Astrocyte (in vitro differentiated cells and primary cell): Measurements from ENCODE around the gene MYO5B. TPM values are rescaled to one million over a fixed set of nuclear protein-coding genes. Genes with fewer than 3 reads are reported as not detected.

Experiments used
- DNase-seq: peaks from one replicate; pipeline ENCODE4 v3.0.0-alpha.2; 2010; ENCODE audit warnings: low read depth
- FAIRE-seq: peaks from 2 replicates; lab custom pipeline; 2011; peaks lifted over from hg19 to GRCh38; lab: Jason Lieb, UNC
- H2AFZ ChIP-seq: 2 replicates; pipeline ENCODE4 v1.6.0; 2012; ENCODE audit warnings: low read depth, low read length, inconsistent platforms
- H3K27ac ChIP-seq: 2 replicates; pipeline ENCODE4 v1.5.1; 2011; ENCODE audit warnings: low read depth, low read length, inconsistent platforms
- H3K27me3 ChIP-seq: 2 replicates; pipeline ENCODE4 v1.6.0; 2011; ENCODE audit warnings: low read length, inconsistent platforms; ENCODE audit not compliant: insufficient read depth
- H3K36me3 ChIP-seq: 2 replicates; pipeline ENCODE4 v1.5.1; 2011; ENCODE audit warnings: low read length, inconsistent platforms; ENCODE audit not compliant: insufficient read depth
- H3K4me1 ChIP-seq: 2 replicates; pipeline ENCODE4 v1.5.1; 2011; ENCODE audit warnings: low read length, inconsistent platforms; ENCODE audit not compliant: insufficient read depth
- H3K4me2 ChIP-seq: 2 replicates; pipeline ENCODE4 v1.6.0; 2012; ENCODE audit warnings: low read length, inconsistent platforms
- H3K4me3 ChIP-seq: 2 replicates; pipeline ENCODE4 v1.5.1; 2011; ENCODE audit warnings: low read depth, mild to moderate bottlenecking, low read length, inconsistent platforms; ENCODE audit not compliant: insufficient read depth
- H3K79me2 ChIP-seq: 2 replicates; pipeline ENCODE4 v1.6.0; 2012; ENCODE audit warnings: mild to moderate bottlenecking, low read length, inconsistent platforms; ENCODE audit not compliant: insufficient read depth
- H3K9ac ChIP-seq: 2 replicates; pipeline ENCODE4 v1.6.0; 2012; ENCODE audit warnings: mild to moderate bottlenecking, low read length, inconsistent platforms
- H3K9me3 ChIP-seq: 2 replicates; pipeline ENCODE4 v1.5.1; 2012; ENCODE audit warnings: low read depth, mild to moderate bottlenecking, low read length, inconsistent platforms; ENCODE audit not compliant: insufficient read depth
- H4K20me1 ChIP-seq: 2 replicates; pipeline ENCODE4 v1.6.0; 2012; ENCODE audit warnings: low read length, inconsistent platforms; ENCODE audit not compliant: insufficient read depth
- H3K27ac Mint-ChIP-seq: one replicate; pipeline ENCODE4 v1.8.0; 2021; ENCODE audit warnings: mild to moderate bottlenecking, mixed read lengths; ENCODE audit not compliant: unreplicated experiment
- H3K27me3 Mint-ChIP-seq: one replicate; pipeline ENCODE4 v1.8.0; 2021; ENCODE audit warnings: low read depth, mixed read lengths; ENCODE audit not compliant: unreplicated experiment
- H3K36me3 Mint-ChIP-seq: one replicate; pipeline ENCODE4 v1.8.0; 2021; ENCODE audit warnings: low read depth, mixed read lengths; ENCODE audit not compliant: unreplicated experiment
- H3K4me1 Mint-ChIP-seq: one replicate; pipeline ENCODE4 v1.8.0; 2021; ENCODE audit warnings: low read depth, mixed read lengths; ENCODE audit not compliant: unreplicated experiment
- H3K4me3 Mint-ChIP-seq: one replicate; pipeline ENCODE4 v1.8.0; 2021; ENCODE audit warnings: mild to moderate bottlenecking, moderate library complexity, mixed read lengths; ENCODE audit not compliant: unreplicated experiment
- H3K9me3 Mint-ChIP-seq: one replicate; pipeline ENCODE4 v1.8.0; 2021; ENCODE audit warnings: mild to moderate bottlenecking, mixed read lengths; ENCODE audit not compliant: unreplicated experiment
- CTCF ChIP-seq: IDR thresholded peaks from 2 replicates; pipeline ENCODE4 v1.5.1; 2011; ENCODE audit warnings: low read depth, mild to moderate bottlenecking, inconsistent platforms, low read length, moderate library complexity; ENCODE audit not compliant: insufficient read depth
- EZH2 ChIP-seq: IDR thresholded peaks from 2 replicates; pipeline ENCODE4 v1.6.1; 2012; ENCODE audit warnings: mild to moderate bottlenecking, low read length, inconsistent platforms; ENCODE audit not compliant: insufficient read depth
- total RNA-seq: library from RNA; stranded (reverse); gene quantifications from 2 replicates; pipeline ENCODE4 v1.2.1, GENCODE V29; 2021

Gene MYO5B
- total RNA-seq, 1 donor from 2014 or later, result 8.3 TPM

GRCh38 chr18:50104421-50104820 is 90.5 kb downstream of the MYO5B start:
- H3K9me3 Mint-ChIP-seq, result peaks cover 3% of the 10 kb centered on the region
- H3K4me1 Mint-ChIP-seq, result peaks cover 11% of the 10 kb centered on the region
- Histone ChIP-seq H3K4me3 (no peak overlapping the region), H3K4me2 (no peak overlapping the region), H4K20me1 (no peaks in the 10 kb centered on the region), H3K27ac (no peak overlapping the region), H3K9ac (no peak overlapping the region), H3K27me3 (no peaks in the 10 kb centered on the region), H3K9me3 (no peaks in the 10 kb centered on the region), H3K36me3 (no peaks in the 10 kb centered on the region), H3K4me1 (peaks cover 6% of the 10 kb centered on the region), H2AFZ (no peak overlapping the region), H3K79me2 (no peaks in the 10 kb centered on the region)
- no peaks in the 10 kb centered on the region for H3K36me3 Mint-ChIP-seq
- TF ChIP-seq CTCF, result no peak
- no peak for TF ChIP-seq EZH2
- DNase-seq (no peak), FAIRE-seq (no peak)
- H3K4me3 Mint-ChIP-seq, result no peak overlapping the region
- H3K27me3 Mint-ChIP-seq, result peaks cover 5% of the 10 kb centered on the region
- H3K27ac Mint-ChIP-seq, result no peak overlapping the region

- Histone ChIP-seq H3K9me3 (no peaks in the 10 kb centered on the region), H3K27ac (no peak overlapping the region), H2AFZ (no peak overlapping the region), H3K4me2 (peak overlapping the region; percentile 55), H3K9ac (no peak overlapping the region), H4K20me1 (no peaks in the 10 kb centered on the region), H3K27me3 (no peaks in the 10 kb centered on the region), H3K4me1 (peaks cover 15% of the 10 kb centered on the region), H3K79me2 (no peaks in the 10 kb centered on the region), H3K36me3 (no peaks in the 10 kb centered on the region), H3K4me3 (no peak overlapping the region)
- no peak for FAIRE-seq
- TF ChIP-seq EZH2, result no peak
- no peak for TF ChIP-seq CTCF
- no peaks in the 10 kb centered on the region for H3K9me3 Mint-ChIP-seq
- peaks cover 21% of the 10 kb centered on the region for H3K4me1 Mint-ChIP-seq
- H3K27me3 Mint-ChIP-seq, result peaks cover 5% of the 10 kb centered on the region
- peak; percentile 71 for DNase-seq
- peak overlapping the region; percentile 41 for H3K27ac Mint-ChIP-seq
- no peaks in the 10 kb centered on the region for H3K36me3 Mint-ChIP-seq
- no peak overlapping the region for H3K4me3 Mint-ChIP-seq
Measured at GRCh38 chr18:50099725-50100407, 95.1 kb downstream of the MYO5B start.

- DNase-seq (peak; percentile 53), FAIRE-seq (no peak)
- peaks cover 2% of the 10 kb centered on the region for H3K27me3 Mint-ChIP-seq
- Histone ChIP-seq H3K27me3 (no peaks in the 10 kb centered on the region), H3K4me3 (no peak overlapping the region), H3K27ac (peak overlapping the region; percentile 34), H3K9me3 (no peaks in the 10 kb centered on the region), H3K4me1 (peaks cover 15% of the 10 kb centered on the region), H3K9ac (no peak overlapping the region), H3K79me2 (no peaks in the 10 kb centered on the region), H3K36me3 (no peaks in the 10 kb centered on the region), H4K20me1 (no peaks in the 10 kb centered on the region), H3K4me2 (peak overlapping the region; percentile 21), H2AFZ (no peak overlapping the region)
- H3K9me3 Mint-ChIP-seq, result no peaks in the 10 kb centered on the region
- TF ChIP-seq EZH2 (no peak), CTCF (no peak)
- H3K4me1 Mint-ChIP-seq, result peaks cover 21% of the 10 kb centered on the region
- H3K27ac Mint-ChIP-seq, result peak overlapping the region; percentile 35
- no peaks in the 10 kb centered on the region for H3K36me3 Mint-ChIP-seq
- H3K4me3 Mint-ChIP-seq, result no peak overlapping the region
Measured at GRCh38 chr18:50097702-50098101, 97.2 kb downstream of the MYO5B start.
